Caco-2 (cell line): ENCODE data around the gene SCN8A. TPM values are rescaled to one million over a fixed set of nuclear protein-coding genes. Genes with fewer than 3 reads are reported as not detected.

ENCODE experiments used
- BruUV-seq: library from RNA; stranded (reverse); fragments of 400-500 nt; replicated peaks from 2 replicates; lab custom pipeline; 2021; lab: Mats Ljungman, UMichigan
- CTCF ChIA-PET: fragments of 300-600 bp; sonication (Branson Sonifier 250); formaldehyde crosslinking; loops from one replicate; lab custom pipeline; 2022; ENCODE audit warnings: antibody characterized with exemption; lab: Charles Lee
- POLR2A ChIA-PET: fragments of 300-600 bp; sonication (Branson Sonifier 250); formaldehyde crosslinking; loops from one replicate; lab custom pipeline; 2022; ENCODE audit warnings: antibody characterized with exemption; lab: Charles Lee
- DNase-seq, 2 experiments: peaks; one replicate each; pipeline versions ENCODE4 v3.0.0 to v3.0.0-alpha.2; 2020 to 2022
- H3K27me3 ChIP-seq: replicated peaks from 2 replicates; pipeline ENCODE4 v1.6.0; 2011; ENCODE audit warnings: low read length; ENCODE audit not compliant: control insufficient read depth, insufficient read depth
- H3K36me3 ChIP-seq: 2 replicates; pipeline ENCODE4 v1.5.1; 2011; ENCODE audit warnings: low read length; ENCODE audit not compliant: control insufficient read depth, insufficient read depth
- H3K4me1 ChIP-seq: fragments of 250-450 bp; sonication (Bioruptor Pico); 2 replicates; pipeline ENCODE4 v1.5.1; 2020; ENCODE audit warnings: mild to moderate bottlenecking
- H3K4me3 ChIP-seq: 2 replicates; pipeline ENCODE4 v1.5.1; 2011; ENCODE audit warnings: low read depth, mild to moderate bottlenecking, control low read depth, low read length
- H3K9me3 ChIP-seq: fragments of 250-450 bp; sonication (Bioruptor Pico); 2 replicates; pipeline ENCODE4 v1.5.1; 2020; ENCODE audit warnings: mild to moderate bottlenecking, moderate library complexity
- H3K27ac Mint-ChIP-seq: one replicate; pipeline ENCODE4 v1.8.0; 2022; ENCODE audit warnings: mixed read lengths; ENCODE audit not compliant: unreplicated experiment
- H3K27me3 Mint-ChIP-seq: one replicate; pipeline ENCODE4 v1.8.0; 2022; ENCODE audit warnings: mixed read lengths; ENCODE audit not compliant: insufficient read depth, unreplicated experiment
- H3K36me3 Mint-ChIP-seq: one replicate; pipeline ENCODE4 v1.8.0; 2022; ENCODE audit warnings: mild to moderate bottlenecking, mixed read lengths; ENCODE audit not compliant: insufficient read depth, unreplicated experiment
- H3K4me1 Mint-ChIP-seq: one replicate; pipeline ENCODE4 v1.8.0; 2022; ENCODE audit warnings: low read depth, mixed read lengths; ENCODE audit not compliant: unreplicated experiment
- H3K4me3 Mint-ChIP-seq: one replicate; pipeline ENCODE4 v1.8.0; 2022; ENCODE audit warnings: mild to moderate bottlenecking, moderate library complexity, mixed read lengths; ENCODE audit not compliant: unreplicated experiment
- H3K9me3 Mint-ChIP-seq: one replicate; pipeline ENCODE4 v1.8.0; 2022; ENCODE audit warnings: mixed read lengths; ENCODE audit not compliant: unreplicated experiment
- intact Hi-C: fragments of 100-400 bp; cut with micrococcal nuclease; formaldehyde crosslinking; loops from one replicate; pipeline ENCODE4 v1.10.0; 2022; ENCODE audit not compliant: unreplicated experiment
- total RNA-seq: library from RNA; stranded (reverse); gene quantifications from 2 replicates; pipeline ENCODE4 v1.2.3, GENCODE V29; 2022
- TF ChIP-seq, protein P1 (sequence below), 2 experiments: fragments of 200-600 bp in 1 of 2; IDR thresholded peaks; 1 replicate in 1 of 2; 2 replicates in 1 of 2; pipeline versions ENCODE4 v1.5.1 to v1.8.0; 2011 to 2022; ENCODE audit warnings: antibody characterized with exemption in 1 of 2, control low read depth in 1 of 2, inconsistent platforms in 1 of 2, low read depth in 1 of 2, low read length in 1 of 2, mild to moderate bottlenecking in 1 of 2, moderate library complexity in 1 of 2; ENCODE audit not compliant: insufficient read depth in 1 of 2, severe bottlenecking in 1 of 2, unreplicated experiment in 1 of 2

SCN8A gene
- total RNA-seq, 1 experiment from 2014 or later = 16.5 TPM

DNA sequence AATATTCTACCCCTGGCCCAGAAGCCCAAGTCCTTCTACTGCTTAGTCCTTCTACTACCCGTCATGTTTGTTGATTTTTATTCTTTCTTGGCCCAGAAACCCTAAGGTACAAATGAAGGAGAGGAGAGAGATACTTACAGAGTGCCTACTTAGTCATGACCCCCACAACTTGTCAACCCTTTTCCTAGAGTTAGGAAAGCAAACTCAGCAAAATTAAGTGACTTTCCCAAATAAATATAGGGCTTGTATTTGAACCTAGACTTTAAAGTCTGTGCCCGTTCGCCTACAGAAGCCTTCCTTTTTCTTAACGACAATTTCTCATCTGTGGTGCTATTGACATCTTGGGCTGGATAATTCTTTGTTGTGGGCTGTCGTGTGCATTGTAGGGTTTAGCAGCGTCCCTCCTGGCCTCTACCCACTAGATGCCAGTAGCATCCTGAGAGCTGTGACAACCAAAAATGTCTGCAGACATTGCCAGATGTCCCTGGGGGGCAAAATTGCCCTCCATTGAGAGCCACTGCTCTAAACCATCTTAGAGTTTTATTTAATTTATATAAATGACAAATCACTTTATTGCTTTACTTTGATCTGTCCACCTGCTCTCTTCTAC lies 175.1 kb downstream of the SCN8A start:
- Mint-ChIP-seq H3K4me3 (no peak overlapping the region), H3K27ac (no peak overlapping the region), H3K9me3 (no peaks in the 10 kb centered on the region), H3K4me1 (no peaks in the 10 kb centered on the region), H3K27me3 (no peaks in the 10 kb centered on the region), H3K36me3 (no peaks in the 10 kb centered on the region)
- Histone ChIP-seq H3K4me1 (no peaks in the 10 kb centered on the region), H3K36me3 (no peaks in the 10 kb centered on the region; the same call in 1 of the 2 replicates), H3K4me3 (no peak overlapping the region), H3K27me3 (no peaks in the 10 kb centered on the region), H3K9me3 (no peaks in the 10 kb centered on the region)
- ChIA-PET CTCF (interaction anchor here (0.6 kb wide), 1 partner anchor 163 kb away, joined by 5 read pairs; no protein-coding TSS in a partner anchor), POLR2A (interaction anchor here (0.6 kb wide), 1 partner anchor 50 kb away, joined by 3 read pairs; no protein-coding TSS in a partner anchor)
- TF ChIP-seq, protein P1, sequence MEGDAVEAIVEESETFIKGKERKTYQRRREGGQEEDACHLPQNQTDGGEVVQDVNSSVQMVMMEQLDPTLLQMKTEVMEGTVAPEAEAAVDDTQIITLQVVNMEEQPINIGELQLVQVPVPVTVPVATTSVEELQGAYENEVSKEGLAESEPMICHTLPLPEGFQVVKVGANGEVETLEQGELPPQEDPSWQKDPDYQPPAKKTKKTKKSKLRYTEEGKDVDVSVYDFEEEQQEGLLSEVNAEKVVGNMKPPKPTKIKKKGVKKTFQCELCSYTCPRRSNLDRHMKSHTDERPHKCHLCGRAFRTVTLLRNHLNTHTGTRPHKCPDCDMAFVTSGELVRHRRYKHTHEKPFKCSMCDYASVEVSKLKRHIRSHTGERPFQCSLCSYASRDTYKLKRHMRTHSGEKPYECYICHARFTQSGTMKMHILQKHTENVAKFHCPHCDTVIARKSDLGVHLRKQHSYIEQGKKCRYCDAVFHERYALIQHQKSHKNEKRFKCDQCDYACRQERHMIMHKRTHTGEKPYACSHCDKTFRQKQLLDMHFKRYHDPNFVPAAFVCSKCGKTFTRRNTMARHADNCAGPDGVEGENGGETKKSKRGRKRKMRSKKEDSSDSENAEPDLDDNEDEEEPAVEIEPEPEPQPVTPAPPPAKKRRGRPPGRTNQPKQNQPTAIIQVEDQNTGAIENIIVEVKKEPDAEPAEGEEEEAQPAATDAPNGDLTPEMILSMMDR (IDR thresholded peaks at IDR 0.05; ENCODE audit: insufficient read depth in 1 of 2, low read depth in 1 of 2, low read length in 1 of 2, severe bottlenecking in 1 of 2, unreplicated experiment in 1 of 2) = no peak
- intact Hi-C loops = no loop called here
- no peak for DNase-seq
- no TSS peak for BruUV-seq

DNA sequence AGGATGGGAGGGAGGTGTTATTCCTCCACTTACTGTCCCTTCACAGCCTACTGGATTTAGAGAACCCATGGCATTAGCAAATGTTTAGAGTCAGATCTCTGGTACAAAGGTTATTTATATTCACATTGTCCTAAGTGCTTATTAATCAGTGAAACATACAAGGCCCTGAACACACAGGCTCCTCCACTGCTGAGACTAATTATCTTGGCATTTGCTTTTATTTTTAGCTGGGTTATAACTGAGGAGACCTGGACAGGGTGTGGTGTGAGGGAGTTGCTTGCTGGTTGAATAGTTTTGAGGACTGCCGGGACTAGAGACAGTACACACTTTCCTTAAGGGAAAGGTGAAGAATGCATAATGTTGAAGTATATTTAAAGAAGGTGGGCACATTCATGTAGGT lies 180.0 kb downstream of the SCN8A start:
- intact Hi-C loops = no loop called here
- CTCF ChIA-PET = no interaction called here

DNA sequence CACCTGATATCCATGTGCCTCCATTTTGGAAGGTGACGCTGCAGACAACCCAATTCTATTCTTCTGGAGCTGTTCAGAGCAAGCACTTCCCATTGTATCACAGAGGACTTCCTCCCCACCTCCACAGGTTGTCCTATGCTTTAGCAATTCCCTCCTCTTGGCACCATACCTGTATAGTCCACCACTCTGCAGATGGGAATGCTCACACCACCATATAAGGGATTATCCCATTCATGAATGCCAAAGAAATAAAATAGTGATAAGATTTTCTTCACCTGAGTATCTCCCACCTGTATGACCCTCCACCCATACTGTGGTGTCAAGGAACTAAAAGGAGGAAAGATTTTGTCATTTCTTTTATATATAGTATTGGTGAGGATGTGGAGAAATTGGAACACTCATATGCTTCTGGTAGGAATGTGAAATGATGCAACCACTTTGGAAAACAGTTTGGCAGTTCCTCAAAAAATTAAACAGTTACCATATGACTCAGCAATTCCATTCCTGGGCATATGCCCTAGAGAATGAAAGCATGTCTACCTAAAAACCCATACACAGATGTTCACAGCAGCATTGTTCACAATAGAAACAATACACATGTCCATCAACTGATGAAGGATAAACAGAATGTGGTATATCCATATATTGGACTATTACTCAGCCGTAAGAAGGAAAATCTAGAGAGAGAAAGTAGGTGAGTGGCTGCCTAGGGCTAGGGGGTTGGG lies 182.3 kb downstream of the SCN8A start:
- Histone ChIP-seq H3K4me1 (peaks cover 12% of the 10 kb centered on the region), H3K9me3 (no peaks in the 10 kb centered on the region), H3K4me3 (no peak overlapping the region), H3K36me3 (no peaks in the 10 kb centered on the region; the same call in 1 of the 2 replicates), H3K27me3 (no peaks in the 10 kb centered on the region)
- Mint-ChIP-seq H3K27ac (no peak overlapping the region), H3K27me3 (no peaks in the 10 kb centered on the region), H3K4me3 (no peak overlapping the region), H3K4me1 (peaks cover 9% of the 10 kb centered on the region), H3K9me3 (no peaks in the 10 kb centered on the region), H3K36me3 (no peaks in the 10 kb centered on the region)
- ChIA-PET POLR2A (no interaction called here), CTCF (no interaction called here)
- intact Hi-C loops = no loop called here
- BruUV-seq = no TSS peak
- TF ChIP-seq, protein P1 (IDR thresholded peaks at IDR 0.05; ENCODE audit: insufficient read depth in 1 of 2, low read depth in 1 of 2, low read length in 1 of 2, severe bottlenecking in 1 of 2, unreplicated experiment in 1 of 2) = no peak
- DNase-seq = no peak

More for the DNA sequence above, 180.0 kb downstream of the SCN8A start:
- Histone ChIP-seq H3K36me3 (no peaks in the 10 kb centered on the region; the same call in 1 of the 2 replicates), H3K4me1 (no peaks in the 10 kb centered on the region), H3K4me3 (no peak overlapping the region), H3K9me3 (no peaks in the 10 kb centered on the region), H3K27me3 (no peaks in the 10 kb centered on the region)
- H3K27ac Mint-ChIP-seq = no peak overlapping the region
- no peak for DNase-seq
- POLR2A ChIA-PET = no interaction called here
- H3K36me3 Mint-ChIP-seq = no peaks in the 10 kb centered on the region
- H3K4me3 Mint-ChIP-seq = no peak overlapping the region
- no peaks in the 10 kb centered on the region for H3K9me3 Mint-ChIP-seq
- no peaks in the 10 kb centered on the region for H3K4me1 Mint-ChIP-seq
- BruUV-seq = no TSS peak
- no peaks in the 10 kb centered on the region for H3K27me3 Mint-ChIP-seq
- TF ChIP-seq, protein P1 (IDR thresholded peaks at IDR 0.05; ENCODE audit: insufficient read depth in 1 of 2, low read depth in 1 of 2, low read length in 1 of 2, severe bottlenecking in 1 of 2, unreplicated experiment in 1 of 2) = no peak
